ENCODE measurements around the gene CD151. TPM values are rescaled to one million over a fixed set of nuclear protein-coding genes. Genes with fewer than 3 reads are reported as not detected.

The CD151 gene
- total RNA-seq, 8 experiments from 2014 or later, result 43.0 to 311 (median 121) TPM

DNA sequence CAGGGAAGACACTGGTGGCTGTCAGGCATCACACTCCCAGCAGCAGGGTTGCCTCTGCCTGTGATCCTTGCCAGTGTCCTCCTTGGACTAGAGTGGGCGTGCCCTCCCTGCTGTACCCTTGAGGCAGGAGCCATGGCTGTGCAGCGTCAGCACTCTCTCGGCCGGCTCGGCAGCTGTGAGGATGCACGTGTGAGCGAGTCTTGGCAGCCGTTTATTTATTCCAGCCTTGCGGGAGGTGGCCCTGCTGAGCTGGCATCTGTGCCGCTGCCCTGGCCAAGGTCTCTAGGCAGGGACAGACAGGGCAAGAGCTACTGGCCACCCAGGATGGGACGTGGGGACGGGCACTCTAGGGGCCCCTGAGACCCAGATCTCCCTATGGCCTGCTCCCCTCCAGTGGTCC lies 43.8 kb downstream of the CD151 start:
- no peak overlapping the region for H3K27ac ChIP-seq
- no peak overlapping the region for H3K4me3 ChIP-seq
- peak in 2 of 8 experiments; percentile 8 to 61 for ATAC-seq (replicated peaks in 6 of 8)
- in situ Hi-C loops (cut with MboI; ENCODE audit: low pct_unique_long_range_greater_than_20kb in 2 of 9, low sequenced_read_pairs in 9 of 9, unreplicated experiment in 9 of 9), result no loop called here
- 60 to 100% (median 90%) methylated on average over 1 to 3 of the region's 12 CpGs; no CpG with 5 or more reads in 6 of the 10 experiments for WGBS, 10 experiments
- H3K4me1 ChIP-seq (replicated peaks in 1 of 2), result no peaks in the 10 kb centered on the region

DNA sequence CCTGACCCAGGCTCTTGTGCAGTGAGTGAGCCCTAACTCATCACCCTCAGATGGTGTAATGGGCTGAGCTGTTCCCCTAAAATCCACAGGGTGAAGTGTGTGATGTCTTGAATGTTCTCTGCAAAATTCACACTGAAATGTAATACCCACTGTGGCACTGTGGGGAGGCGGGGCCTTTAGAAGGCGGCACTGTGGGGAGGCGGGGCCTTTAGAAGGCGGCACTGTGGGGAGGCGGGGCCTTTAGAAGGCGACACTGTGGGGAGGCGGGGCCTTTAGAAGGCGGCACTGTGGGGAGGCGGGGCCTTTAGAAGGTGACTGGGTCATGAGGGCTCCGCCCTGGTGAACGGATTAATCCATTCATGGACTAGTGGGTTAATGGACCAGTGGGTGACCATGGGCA lies 44.8 kb downstream of the CD151 start:
- WGBS, 10 experiments, result no CpG with 5 or more reads among the region's 11 CpGs
- ATAC-seq (replicated peaks in 6 of 8), result peak in 6 of 8 experiments; percentile 18 to 83 (median 74)
- no peak overlapping the region for H3K27ac ChIP-seq
- no peak overlapping the region for H3K4me3 ChIP-seq
- in situ Hi-C loops (cut with MboI; ENCODE audit: low pct_unique_long_range_greater_than_20kb in 2 of 9, low sequenced_read_pairs in 9 of 9, unreplicated experiment in 9 of 9), result no loop called here
- no peaks in the 10 kb centered on the region for H3K4me1 ChIP-seq (replicated peaks in 1 of 2)

DNA sequence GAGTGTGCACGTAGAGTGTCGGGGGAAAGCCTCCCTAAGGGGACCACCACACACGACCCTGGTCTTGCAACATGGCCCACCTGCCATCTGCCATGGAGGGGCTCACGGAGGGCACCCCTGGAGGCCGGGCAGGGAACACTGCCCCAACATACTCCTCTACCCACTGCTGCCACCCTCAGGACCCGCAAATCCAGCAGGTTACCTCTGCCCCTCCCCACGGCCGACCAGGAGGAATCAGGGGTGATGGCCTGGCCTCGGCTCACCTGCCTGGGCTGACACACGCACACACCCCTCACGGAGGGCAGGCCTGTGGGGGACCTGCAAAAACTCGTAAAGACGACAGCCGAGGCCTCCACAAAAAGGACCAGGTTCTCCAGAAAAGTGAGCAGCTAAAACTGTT lies 47.7 kb downstream of the CD151 start:
- H3K4me3 ChIP-seq, result no peak overlapping the region
- no peak for ATAC-seq (replicated peaks in 6 of 8)
- 94 to 100% (median 100%) methylated on average over 1 to 3 of the region's 14 CpGs; no CpG with 5 or more reads in 3 of the 10 experiments for WGBS, 10 experiments

DNA sequence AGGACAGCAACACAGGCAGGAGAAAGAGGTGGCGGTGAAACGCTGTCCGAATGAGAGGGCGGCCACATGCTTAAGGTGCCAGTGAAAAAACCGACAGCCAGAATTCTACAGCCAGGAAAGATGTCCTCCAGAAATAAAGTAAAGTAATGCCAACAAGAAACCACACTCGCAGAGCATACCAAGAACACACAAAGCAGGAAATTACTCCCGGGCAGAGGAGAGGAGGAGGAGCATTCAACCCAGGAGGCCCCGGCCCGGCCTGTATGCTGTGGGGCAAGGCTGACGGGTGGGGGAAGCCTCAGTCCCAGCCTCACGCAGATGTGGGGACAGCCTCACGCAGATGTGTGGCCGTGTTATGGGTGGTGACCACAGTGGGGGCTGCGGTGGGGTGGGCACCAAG lies 49.8 kb downstream of the CD151 start:
- ATAC-seq (replicated peaks in 6 of 8), result no peak
- Histone ChIP-seq H3K4me3 (no peak overlapping the region), H3K27ac (no peak overlapping the region), H3K4me1 (replicated peaks in 1 of 2) (no peaks in the 10 kb centered on the region)
- WGBS, 10 experiments, result 40 to 100% (median 85%) methylated on average over 1 to 6 of the region's 14 CpGs; no CpG with 5 or more reads in 1 of the 10 experiments
- in situ Hi-C loops (cut with MboI; ENCODE audit: low pct_unique_long_range_greater_than_20kb in 2 of 9, low sequenced_read_pairs in 9 of 9, unreplicated experiment in 9 of 9), result no loop called here

More for the DNA sequence above, 47.7 kb downstream of the CD151 start:
- in situ Hi-C loops (cut with MboI; ENCODE audit: low pct_unique_long_range_greater_than_20kb in 2 of 9, low sequenced_read_pairs in 9 of 9, unreplicated experiment in 9 of 9), result no loop called here
- no peaks in the 10 kb centered on the region for H3K4me1 ChIP-seq (replicated peaks in 1 of 2)
- no peak overlapping the region for H3K27ac ChIP-seq

DNA sequence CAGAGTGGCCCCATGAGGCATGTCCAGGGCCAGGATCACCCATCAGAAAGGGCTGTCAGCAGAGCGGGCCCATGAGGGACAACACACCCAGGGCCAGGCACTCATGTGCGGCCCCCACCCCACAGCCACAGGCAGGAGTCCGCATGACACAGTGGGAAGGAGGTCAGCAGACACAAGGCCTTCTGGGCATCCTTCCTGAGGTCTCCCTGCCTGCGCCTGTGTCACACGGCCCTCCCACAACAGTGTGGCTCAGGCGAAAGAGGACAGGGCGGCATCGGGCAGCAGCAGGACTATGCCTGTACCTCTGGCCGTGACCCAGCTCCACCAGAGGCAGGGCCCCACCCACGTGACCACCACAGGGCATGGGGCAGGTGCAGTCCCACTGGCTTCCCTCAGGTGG lies 50.8 kb downstream of the CD151 start:
- ATAC-seq (replicated peaks in 6 of 8), result peak in 1 of 8 experiments; percentile 8
- H3K27ac ChIP-seq, result no peak overlapping the region
- in situ Hi-C loops (cut with MboI; ENCODE audit: low pct_unique_long_range_greater_than_20kb in 2 of 9, low sequenced_read_pairs in 9 of 9, unreplicated experiment in 9 of 9), result no loop called here
- H3K4me1 ChIP-seq (replicated peaks in 1 of 2), result no peaks in the 10 kb centered on the region
- H3K4me3 ChIP-seq, result no peak overlapping the region
- WGBS, 10 experiments, result 95 to 100% methylated on average over 4 to 6 of the region's 10 CpGs; no CpG with 5 or more reads in 8 of the 10 experiments

DNA sequence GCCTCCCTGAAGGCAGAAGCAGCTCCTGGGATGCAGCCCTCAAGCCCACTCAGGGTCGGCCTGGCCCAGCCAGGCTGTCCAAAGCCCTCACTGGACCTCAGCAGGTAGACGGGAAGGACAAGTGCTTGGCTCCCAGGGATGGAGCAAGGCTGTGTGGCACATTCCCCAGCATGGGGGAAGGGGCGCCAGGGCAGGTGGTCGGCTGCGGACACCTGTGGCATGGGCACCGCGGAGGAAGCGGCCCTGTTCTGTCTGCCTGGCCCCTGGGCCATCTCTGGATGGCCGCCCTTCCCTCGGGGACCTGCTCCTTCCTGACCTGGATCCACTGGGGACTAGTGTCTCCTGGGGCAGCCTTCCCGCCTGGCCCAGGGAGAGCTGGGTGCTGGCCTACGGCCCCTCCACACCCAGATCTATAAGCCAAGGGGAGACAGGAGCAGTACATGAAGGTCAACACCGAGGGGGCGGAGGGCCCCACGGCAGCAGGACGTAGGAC lies 51.9 kb downstream of the CD151 start:
- WGBS, 10 experiments, result 60 to 100% (median 100%) methylated on average over 1 to 3 of the region's 16 CpGs; no CpG with 5 or more reads in 7 of the 10 experiments
- Histone ChIP-seq H3K4me3 (no peak overlapping the region), H3K27ac (no peak overlapping the region), H3K4me1 (replicated peaks in 1 of 2) (peaks cover 2 to 6% of the 10 kb centered on the region in 2 donors)
- in situ Hi-C loops (cut with MboI; ENCODE audit: low pct_unique_long_range_greater_than_20kb in 2 of 9, low sequenced_read_pairs in 9 of 9, unreplicated experiment in 9 of 9), result no loop called here
- no peak for ATAC-seq (replicated peaks in 6 of 8)

DNA sequence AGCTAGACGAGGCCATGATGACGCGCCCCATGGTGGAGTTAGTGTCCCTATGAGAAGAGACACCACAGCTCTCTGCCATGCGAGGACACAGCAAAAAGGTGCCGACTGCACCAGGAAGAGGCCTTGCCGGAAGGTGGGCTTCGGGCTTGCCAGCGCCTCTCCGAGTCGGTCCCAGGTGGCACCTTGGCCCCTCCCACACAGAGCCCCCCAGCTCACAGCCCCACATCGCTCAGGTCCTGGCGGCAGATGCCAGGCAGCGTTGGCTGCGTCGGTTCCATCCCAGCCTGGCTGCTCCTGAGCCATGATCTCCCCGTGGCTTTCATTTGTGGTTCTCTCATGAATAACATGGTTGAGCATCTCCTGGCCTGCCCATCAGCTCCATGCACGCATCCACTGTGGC lies 53.8 kb downstream of the CD151 start:
- in situ Hi-C loops (cut with MboI; ENCODE audit: low pct_unique_long_range_greater_than_20kb in 2 of 9, low sequenced_read_pairs in 9 of 9, unreplicated experiment in 9 of 9), result no loop called here
- no peak overlapping the region for H3K4me3 ChIP-seq
- no peak overlapping the region for H3K27ac ChIP-seq
- WGBS, 10 experiments, result 100% methylated on average over 1 to 4 of the region's 17 CpGs; no CpG with 5 or more reads in 7 of the 10 experiments
- no peak for ATAC-seq (replicated peaks in 6 of 8)
- H3K4me1 ChIP-seq (replicated peaks in 1 of 2), result peaks cover 21 to 24% of the 10 kb centered on the region in 2 donors

DNA sequence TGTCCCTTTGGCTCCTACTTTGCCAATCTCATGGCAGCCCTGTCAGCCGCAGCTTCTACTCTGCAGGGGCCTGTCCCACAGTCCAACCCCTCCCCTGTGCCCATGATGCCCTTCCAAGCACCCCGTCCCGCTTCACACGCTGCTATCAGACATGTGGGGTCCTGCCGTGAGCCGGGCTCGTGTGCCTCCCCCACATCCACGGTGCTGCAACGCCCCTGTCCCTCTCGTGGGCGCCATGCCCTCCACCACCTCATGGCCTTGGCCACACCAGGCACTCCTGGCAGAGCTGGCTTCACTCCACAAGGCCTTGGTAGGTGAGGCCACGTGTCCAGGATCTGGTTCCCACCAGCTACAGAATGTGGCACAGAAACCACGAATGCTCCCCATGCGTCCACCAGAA lies 54.8 kb downstream of the CD151 start:
- in situ Hi-C loops (cut with MboI; ENCODE audit: low pct_unique_long_range_greater_than_20kb in 2 of 9, low sequenced_read_pairs in 9 of 9, unreplicated experiment in 9 of 9), result no loop called here
- Histone ChIP-seq H3K27ac (no peak overlapping the region), H3K4me3 (no peak overlapping the region), H3K4me1 (replicated peaks in 1 of 2) (peaks cover 27 to 28% of the 10 kb centered on the region in 2 donors)
- no peak for ATAC-seq (replicated peaks in 6 of 8)
- 100% methylated on average over 1 to 3 of the region's 14 CpGs; no CpG with 5 or more reads in 6 of the 10 experiments for WGBS, 10 experiments

Other genes with a start within 250 kb of the CD151 start
- gene IRF7, start 217.0 kb upstream of the CD151 start, total RNA-seq, result 10 to 100 TPM; 10.2 to 27.9 (median 17.0) TPM
- gene CDHR5, start 208.0 kb upstream of the CD151 start, total RNA-seq, result 1 to 10 TPM in 3 of 8 experiments, under 1 TPM in 5; 0.31 to 1.3 (median 0.51) TPM
- gene SCT, start 205.8 kb upstream of the CD151 start, total RNA-seq, result not detected
- 1 to 10 TPM in 1 of 8 experiments, under 1 TPM in 4, not detected in 3; 0.22 to 1.8 (median 0.93) TPM for gene DRD4, start 195.7 kb upstream of the CD151 start, total RNA-seq
- 10 to 100 TPM; 38.5 to 81.6 (median 54.3) TPM for gene DEAF1, start 137.7 kb upstream of the CD151 start, total RNA-seq
- 10 to 100 TPM; 11.8 to 47.1 (median 20.9) TPM for gene TMEM80, start 137.1 kb upstream of the CD151 start, total RNA-seq
- 10 to 100 TPM in 3 of 8 experiments, 1 to 10 TPM in 5; 1.2 to 41.9 (median 7.9) TPM for gene EPS8L2, start 126.7 kb upstream of the CD151 start, total RNA-seq
- gene TALDO1, start 85.5 kb upstream of the CD151 start, total RNA-seq, result 100 to 1,000 TPM in 3 of 8 experiments, 10 to 100 TPM in 5; 62.3 to 304 (median 94.6) TPM
- gene GATD1, start 55.5 kb upstream of the CD151 start, total RNA-seq, result 10 to 100 TPM; 22.8 to 70.1 (median 38.0) TPM
- 10 to 100 TPM in 5 of 8 experiments, 1 to 10 TPM in 3; 1.8 to 21.7 (median 15.3) TPM for gene CEND1, start 42.9 kb upstream of the CD151 start, total RNA-seq
- gene SLC25A22, start 34.7 kb upstream of the CD151 start, total RNA-seq, result 10 to 100 TPM; 21.4 to 45.6 (median 31.7) TPM
- 10 to 100 TPM in 6 of 8 experiments, 1 to 10 TPM in 2; 9.0 to 20.0 (median 12.4) TPM for gene PIDD1, start 27.7 kb upstream of the CD151 start, total RNA-seq
- 1,000 to 10,000 TPM; 1,135 to 2,145 (median 1,757) TPM for gene RPLP2, start 23.0 kb upstream of the CD151 start, total RNA-seq
- 10 to 100 TPM in 7 of 8 experiments, 1 to 10 TPM in 1; 5.2 to 58.7 (median 13.1) TPM for gene PNPLA2, start 14.0 kb upstream of the CD151 start, total RNA-seq
- 10 to 100 TPM in 2 of 8 experiments, 1 to 10 TPM in 6; 3.7 to 15.5 (median 4.8) TPM for gene CRACR2B, start 5.0 kb upstream of the CD151 start, total RNA-seq
- 100 to 1,000 TPM in 5 of 8 experiments, 10 to 100 TPM in 3; 51.4 to 290 (median 137) TPM for gene POLR2L, start 9.6 kb downstream of the CD151 start, total RNA-seq
- 100 to 1,000 TPM in 1 of 8 experiments, 10 to 100 TPM in 7; 30.9 to 110 (median 41.9) TPM for gene TSPAN4, start 9.9 kb downstream of the CD151 start, total RNA-seq
- gene CHID1, start 77.9 kb downstream of the CD151 start, total RNA-seq, result 10 to 100 TPM; 48.5 to 96.3 (median 66.8) TPM
- gene AP2A2, start 92.9 kb downstream of the CD151 start, total RNA-seq, result 10 to 100 TPM; 31.3 to 78.4 (median 45.8) TPM
- gene MUC6, start 203.8 kb downstream of the CD151 start, total RNA-seq, result 1 to 10 TPM in 3 of 8 experiments, under 1 TPM in 5; under 0.01 to 1.9 (median 0.82) TPM
- 1 to 10 TPM in 3 of 8 experiments, under 1 TPM in 4, not detected in 1; 0.05 to 2.3 (median 0.67) TPM for gene MUC2, start 241.9 kb downstream of the CD151 start, total RNA-seq